PC-3 (cell line): ENCODE measurements around the gene CREBZF. TPM values are rescaled to one million over a fixed set of nuclear protein-coding genes. Genes with fewer than 3 reads are reported as not detected.
"Not testable (repeated sequence)": the region's sequence is repeated elsewhere in the genome, so short reads cannot be mapped to it uniquely, and the experiment has no call there.

Source experiments
- ATAC-seq: fragments of 200-7000 bp; cut with Tn5 transposase; 2 replicates; pipeline ENCODE4 v1.9.1; 2020; ENCODE audit warnings: mild to moderate bottlenecking, moderate library complexity
- BruUV-seq: library from RNA; stranded (reverse); fragments of 400-500 nt; replicated peaks from 2 replicates; lab custom pipeline; 2021; lab: Mats Ljungman, UMichigan
- CTCF ChIA-PET: fragments of 300-600 bp; sonication (Branson Sonifier 250); formaldehyde crosslinking; loops from one replicate; lab custom pipeline; 2022; ENCODE audit warnings: antibody characterized with exemption; lab: Charles Lee
- POLR2A ChIA-PET: fragments of 300-600 bp; sonication (Branson Sonifier 250); formaldehyde crosslinking; loops from one replicate; lab custom pipeline; 2022; ENCODE audit warnings: antibody characterized with exemption; ENCODE audit not compliant: unreplicated experiment; lab: Charles Lee
- DNase-seq: peaks from one replicate; pipeline ENCODE4 v3.0.0-alpha.2; 2015
- H2AFZ ChIP-seq: fragments of 300-600 bp; sonication (generic); 2 replicates; pipeline ENCODE4 v1.6.0; 2016; ENCODE audit warnings: antibody characterized with exemption, low read length
- H3F3A ChIP-seq: fragments of 300-600 bp; sonication (generic); one replicate; pipeline ENCODE4 v1.6.0; 2017; ENCODE audit warnings: antibody characterized with exemption, low read length, control low read depth, mild to moderate bottlenecking; ENCODE audit not compliant: unreplicated experiment
- H3K27ac ChIP-seq: fragments of 300-600 bp; sonication (generic); 2 replicates; pipeline ENCODE4 v1.5.1; 2016; ENCODE audit warnings: mild to moderate bottlenecking, low read length
- H3K27me3 ChIP-seq: fragments of 300-600 bp; sonication (generic); 2 replicates; pipeline ENCODE4 v1.6.1; 2016; ENCODE audit warnings: low read length, mixed read lengths
- H3K36me3 ChIP-seq: fragments of 300-600 bp; sonication (generic); 2 replicates; pipeline ENCODE4 v1.6.1; 2016; ENCODE audit warnings: low read depth, mixed run types, low read length, mixed read lengths
- H3K4me1 ChIP-seq: fragments of 300-600 bp; sonication (generic); 2 replicates; pipeline ENCODE4 v1.5.1; 2016; ENCODE audit warnings: low read length; ENCODE audit not compliant: insufficient read depth
- H3K4me2 ChIP-seq: fragments of 300-600 bp; sonication (generic); 2 replicates; pipeline ENCODE4 v1.6.0; 2016; ENCODE audit warnings: low read length
- H3K4me3 ChIP-seq: fragments of 300-600 bp; sonication (generic); 2 replicates; pipeline ENCODE4 v1.5.1; 2016; ENCODE audit warnings: mild to moderate bottlenecking, low read length, mixed read lengths
- H3K79me2 ChIP-seq: fragments of 300-600 bp; sonication (generic); 2 replicates; pipeline ENCODE4 v1.6.1; 2017; ENCODE audit warnings: low read length, mixed read lengths
- H3K9ac ChIP-seq: fragments of 300-600 bp; sonication (generic); 2 replicates; pipeline ENCODE4 v1.6.0; 2016; ENCODE audit warnings: mild to moderate bottlenecking, low read length
- H3K9me2 ChIP-seq: fragments of 300-600 bp; sonication (generic); replicated peaks from 2 replicates; pipeline ENCODE4 v1.6.1; 2016; ENCODE audit warnings: mixed run types, low read length, mixed read lengths
- H3K9me3 ChIP-seq: fragments of 300-600 bp; sonication (generic); 2 replicates; pipeline ENCODE4 v1.6.1; 2016; ENCODE audit warnings: low read length, mixed read lengths
- H4K20me1 ChIP-seq: fragments of 300-600 bp; sonication (generic); 2 replicates; pipeline ENCODE4 v1.6.1; 2016; ENCODE audit warnings: low read length, mixed read lengths
- EZH2 ChIP-seq: fragments of 300-600 bp; sonication (generic); IDR thresholded peaks from one replicate; pipeline ENCODE4 v1.6.1; 2017; ENCODE audit warnings: antibody characterized with exemption, mild to moderate bottlenecking, low read length; ENCODE audit not compliant: unreplicated experiment
- EZH2phosphoT487 ChIP-seq: fragments of 300-600 bp; sonication (generic); IDR thresholded peaks from 2 replicates; pipeline ENCODE4 v1.6.1; 2018; ENCODE audit warnings: mild to moderate bottlenecking, antibody characterized with exemption, low read length, borderline replicate concordance
- intact Hi-C: fragments of 100-400 bp; cut with micrococcal nuclease; formaldehyde crosslinking; loops from 2 replicates; pipeline ENCODE4 v1.9.0; 2023
- total RNA-seq: library from RNA; depleted of rRNA; stranded (reverse); fragments of >200 nt; gene quantifications from 2 replicates; pipeline ENCODE4 v1.2.3, GENCODE V29; 2014
- TF ChIP-seq, protein P1 (sequence below): fragments of 300-600 bp; sonication (generic); conservative IDR thresholded peaks from 2 replicates; pipeline ENCODE4 v1.5.1; 2017; ENCODE audit warnings: antibody characterized with exemption, low read depth, mild to moderate bottlenecking, low read length

Gene CREBZF
- total RNA-seq, 1 experiment from 2014 or later: 75.0 TPM

DNA sequence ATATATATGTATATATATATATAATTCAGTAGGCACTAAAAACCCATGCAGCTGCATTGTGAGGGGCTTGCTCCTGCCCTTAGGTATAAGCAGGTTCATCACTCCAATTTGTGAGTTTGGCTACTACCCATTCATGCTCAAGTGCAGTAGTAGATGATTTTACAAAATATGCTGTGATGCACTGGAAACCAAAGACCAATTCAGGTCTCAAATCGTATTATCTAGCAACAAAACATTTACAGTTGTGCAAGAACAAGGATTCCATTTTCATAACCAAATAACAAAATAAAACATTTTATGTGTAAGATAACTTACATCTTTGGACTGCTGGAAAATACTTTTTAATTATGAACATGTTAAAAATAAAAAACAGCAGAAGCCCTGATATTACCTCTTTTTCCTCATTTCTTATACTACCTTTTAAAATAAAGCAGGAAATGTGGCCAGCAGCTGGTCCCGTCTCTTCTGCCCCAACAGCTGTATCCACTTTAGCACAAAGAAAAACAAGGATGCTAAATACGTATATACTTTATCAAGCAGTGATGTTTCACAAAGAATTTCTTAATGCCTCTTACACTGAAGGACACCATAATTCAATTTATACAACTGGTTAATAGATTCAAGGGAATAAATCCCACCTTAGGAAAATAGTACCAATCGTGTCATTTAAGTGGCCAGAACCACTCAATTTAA lies 2.8 kb downstream of the CREBZF start:
- Histone ChIP-seq H3F3A (no peaks in the 10 kb centered on the region), H4K20me1 (peaks cover 68% of the 10 kb centered on the region), H3K9me2 (no peaks in the 10 kb centered on the region), H3K9me3 (no peaks in the 10 kb centered on the region), H3K36me3 (peaks cover 61% of the 10 kb centered on the region), H3K79me2 (peaks cover 79% of the 10 kb centered on the region), H2AFZ (no peak overlapping the region), H3K4me1 (peaks cover 37% of the 10 kb centered on the region), H3K9ac (peak overlapping the region; percentile 99), H3K4me2 (peak overlapping the region; percentile 96), H3K4me3 (peak overlapping the region; percentile 98), H3K27me3 (no peaks in the 10 kb centered on the region), H3K27ac (no peak overlapping the region)
- intact Hi-C loops: loop anchor here (1.0 to 10.0 kb wide), 3 partner anchors 14 to 583 kb away; partner anchors contain the start of gene EED
- TF ChIP-seq EZH2: no peak
- TF ChIP-seq, protein P1, sequence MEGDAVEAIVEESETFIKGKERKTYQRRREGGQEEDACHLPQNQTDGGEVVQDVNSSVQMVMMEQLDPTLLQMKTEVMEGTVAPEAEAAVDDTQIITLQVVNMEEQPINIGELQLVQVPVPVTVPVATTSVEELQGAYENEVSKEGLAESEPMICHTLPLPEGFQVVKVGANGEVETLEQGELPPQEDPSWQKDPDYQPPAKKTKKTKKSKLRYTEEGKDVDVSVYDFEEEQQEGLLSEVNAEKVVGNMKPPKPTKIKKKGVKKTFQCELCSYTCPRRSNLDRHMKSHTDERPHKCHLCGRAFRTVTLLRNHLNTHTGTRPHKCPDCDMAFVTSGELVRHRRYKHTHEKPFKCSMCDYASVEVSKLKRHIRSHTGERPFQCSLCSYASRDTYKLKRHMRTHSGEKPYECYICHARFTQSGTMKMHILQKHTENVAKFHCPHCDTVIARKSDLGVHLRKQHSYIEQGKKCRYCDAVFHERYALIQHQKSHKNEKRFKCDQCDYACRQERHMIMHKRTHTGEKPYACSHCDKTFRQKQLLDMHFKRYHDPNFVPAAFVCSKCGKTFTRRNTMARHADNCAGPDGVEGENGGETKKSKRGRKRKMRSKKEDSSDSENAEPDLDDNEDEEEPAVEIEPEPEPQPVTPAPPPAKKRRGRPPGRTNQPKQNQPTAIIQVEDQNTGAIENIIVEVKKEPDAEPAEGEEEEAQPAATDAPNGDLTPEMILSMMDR: no peak
- no peak for TF ChIP-seq EZH2phosphoT487
- BruUV-seq: no TSS peak
- ChIA-PET POLR2A (interaction anchor here (0.6 kb wide), 1 partner anchor 1371 kb away, joined by 6 read pairs; no protein-coding TSS in a partner anchor), CTCF (no interaction called here)
- no peak for DNase-seq
- ATAC-seq: no peak

DNA sequence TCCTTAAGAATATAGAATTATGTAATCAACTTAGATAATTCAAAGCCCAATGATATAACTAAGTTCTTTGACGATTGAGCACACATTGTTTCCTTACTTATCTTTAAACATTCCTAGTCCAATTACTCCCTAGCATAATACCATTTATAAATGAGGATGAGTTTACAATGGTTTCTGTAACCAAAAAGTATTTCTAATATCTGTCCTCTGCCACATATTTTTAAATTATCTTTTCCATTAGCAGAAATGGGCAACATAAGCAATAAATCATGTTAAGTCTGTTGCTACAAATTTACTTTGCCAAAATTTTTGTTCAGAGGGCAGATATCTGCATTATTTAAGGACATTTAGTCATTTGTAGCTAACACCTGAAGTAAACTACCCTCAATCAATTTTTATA lies 6.7 kb downstream of the CREBZF start:
- no peaks in the 10 kb centered on the region for H3K9me3 ChIP-seq
- H3K4me3 ChIP-seq: no peak overlapping the region
- peaks cover 82% of the 10 kb centered on the region for H3K79me2 ChIP-seq
- no peak overlapping the region for H2AFZ ChIP-seq
- intact Hi-C loops: no loop called here
- no peaks in the 10 kb centered on the region for H3F3A ChIP-seq
- H4K20me1 ChIP-seq: peaks cover 70% of the 10 kb centered on the region
- no peaks in the 10 kb centered on the region for H3K9me2 ChIP-seq
- TF ChIP-seq EZH2: no peak
- TF ChIP-seq, protein P1: no peak
- TF ChIP-seq EZH2phosphoT487: no peak
- H3K27ac ChIP-seq: no peak overlapping the region
- ChIA-PET CTCF (no interaction called here), POLR2A (interaction anchor here (1.6 kb wide), 1 partner anchor 11 kb away, joined by 10 read pairs; the partner anchor contains the start of gene TMEM126A)
- ATAC-seq (no peak), DNase-seq (no peak)
- BruUV-seq: no TSS peak
- H3K27me3 ChIP-seq: no peaks in the 10 kb centered on the region
- H3K4me1 ChIP-seq: peaks cover 31% of the 10 kb centered on the region
- no peak overlapping the region for H3K9ac ChIP-seq
- H3K36me3 ChIP-seq: peaks cover 85% of the 10 kb centered on the region
- no peak overlapping the region for H3K4me2 ChIP-seq

DNA sequence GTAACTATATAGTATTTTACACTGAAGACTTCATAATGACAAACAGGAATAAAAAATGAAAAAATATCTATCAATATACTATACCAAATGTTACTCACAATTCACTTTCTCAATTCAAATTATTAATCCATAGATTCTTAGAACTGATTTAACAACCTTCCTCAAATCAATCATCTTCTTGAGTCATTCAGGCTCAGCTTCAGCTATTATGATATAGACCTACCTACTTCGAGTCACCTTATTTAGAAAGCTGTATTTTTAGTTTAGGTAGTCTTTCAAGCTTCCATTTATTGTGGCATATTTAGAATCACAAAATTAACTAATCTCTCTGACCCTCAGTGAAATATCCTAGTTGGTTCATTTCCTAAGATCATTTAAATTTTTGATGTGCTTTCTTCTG lies 8.2 kb downstream of the CREBZF start:
- H3K27me3 ChIP-seq: no peaks in the 10 kb centered on the region
- intact Hi-C loops: no loop called here
- H3K4me1 ChIP-seq: peaks cover 31% of the 10 kb centered on the region
- no peak for TF ChIP-seq EZH2
- POLR2A ChIA-PET: no interaction called here
- no peak overlapping the region for H3K9ac ChIP-seq
- no peak overlapping the region for H2AFZ ChIP-seq
- peaks cover 68% of the 10 kb centered on the region for H3K79me2 ChIP-seq
- no peak overlapping the region for H3K27ac ChIP-seq
- no TSS peak for BruUV-seq
- H3K4me2 ChIP-seq: no peak overlapping the region
- CTCF ChIA-PET: no interaction called here
- H3K9me2 ChIP-seq: no peaks in the 10 kb centered on the region
- H3K9me3 ChIP-seq: no peaks in the 10 kb centered on the region
- H3F3A ChIP-seq: no peaks in the 10 kb centered on the region
- no peak overlapping the region for H3K4me3 ChIP-seq
- DNase-seq: no peak
- H4K20me1 ChIP-seq: peaks cover 56% of the 10 kb centered on the region
- no peak for ATAC-seq
- peaks cover 77% of the 10 kb centered on the region for H3K36me3 ChIP-seq

DNA sequence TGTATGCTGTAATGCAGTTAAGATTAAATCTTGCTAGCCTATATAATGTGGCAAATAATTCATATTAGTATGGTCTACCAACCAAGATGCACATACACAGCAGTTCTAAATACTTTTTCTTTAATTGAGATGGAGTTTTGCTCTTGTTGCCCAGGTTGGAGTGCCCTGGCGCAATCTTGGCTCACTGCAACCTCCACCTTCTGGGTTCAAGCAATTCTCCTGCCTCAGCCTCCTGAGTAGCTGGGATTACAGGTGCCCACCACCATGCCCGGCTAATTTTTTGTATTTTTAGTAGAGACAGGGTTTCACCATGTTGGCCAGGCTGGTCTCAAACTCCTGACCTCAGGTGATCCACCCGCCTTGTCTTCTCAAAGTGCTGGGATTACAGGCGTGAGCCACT lies 10.6 kb downstream of the CREBZF start:
- POLR2A ChIA-PET, H3K27me3 ChIP-seq: not testable (repeated sequence)

More for the DNA sequence above, 10.6 kb downstream of the CREBZF start:
- H3K4me3 ChIP-seq, H3K4me2 ChIP-seq, intact Hi-C loops, H3K9ac ChIP-seq, H3K9me3 ChIP-seq, H3F3A ChIP-seq, BruUV-seq, CTCF ChIA-PET, H2AFZ ChIP-seq, H3K9me2 ChIP-seq, ATAC-seq, H3K27ac ChIP-seq, DNase-seq: not testable (repeated sequence)
- peaks cover 32% of the 10 kb centered on the region for H4K20me1 ChIP-seq
- H3K36me3 ChIP-seq: peaks cover 54% of the 10 kb centered on the region
- H3K79me2 ChIP-seq: peaks cover 55% of the 10 kb centered on the region
- H3K4me1 ChIP-seq: peaks cover 19% of the 10 kb centered on the region
